PFSK-1 (cell line): ENCODE results near the gene HIPK2.

Source experiments
- FOXP2 ChIP-seq: optimal IDR thresholded peaks from 2 replicates; pipeline ENCODE3; 2011; ENCODE audit warnings: borderline replicate concordance, control low read depth, inconsistent platforms; ENCODE audit not compliant: insufficient read depth; ENCODE audit errors: extremely low read length, extremely low read depth
- POLR2AphosphoS5 ChIP-seq: IDR thresholded peaks from 2 replicates; pipeline ENCODE4 v1.6.1; 2012; ENCODE audit warnings: low read depth, mild to moderate bottlenecking, control low read depth, low read length, moderate library complexity
- REST ChIP-seq, 2 experiments: IDR thresholded peaks; 2 replicates each; pipeline versions ENCODE4 v1.6.1 to v1.8.0; 2011 to 2012; ENCODE audit warnings: low read depth in 2 of 2, low read length in 2 of 2, control low read depth in 1 of 2, inconsistent platforms in 1 of 2, mild to moderate bottlenecking in 1 of 2, moderate library complexity in 1 of 2; ENCODE audit not compliant: insufficient read depth in 1 of 2
- SIN3A ChIP-seq: IDR thresholded peaks from 2 replicates; pipeline ENCODE4 v1.6.1; 2012; ENCODE audit warnings: mild to moderate bottlenecking, low read length, moderate library complexity, borderline replicate concordance; ENCODE audit not compliant: insufficient read depth
- TAF1 ChIP-seq: IDR thresholded peaks from 2 replicates; pipeline ENCODE4 v1.6.1; 2012; ENCODE audit warnings: low read length, control low read depth, borderline replicate concordance; ENCODE audit not compliant: insufficient read depth

Gene HIPK2

GRCh38 chr7:139813151-139813550, 35.4 kb upstream of the HIPK2 start:
- TF ChIP-seq POLR2AphosphoS5, result no peak
- no peak for TF ChIP-seq REST (IDR thresholded peaks at IDR 0.05; ENCODE audit: insufficient read depth in 1 of 2, low read depth in 2 of 2, low read length in 2 of 2)
- TF ChIP-seq FOXP2, result no peak
- TF ChIP-seq SIN3A, result no peak
- TF ChIP-seq TAF1, result no peak

- TF ChIP-seq FOXP2 (no peak), REST (IDR thresholded peaks at IDR 0.05; ENCODE audit: insufficient read depth in 1 of 2, low read depth in 2 of 2, low read length in 2 of 2) (no peak), TAF1 (no peak), POLR2AphosphoS5 (no peak), SIN3A (no peak)
Observed at GRCh38 chr7:139811066-139811465, 33.3 kb upstream of the HIPK2 start.

GRCh38 chr7:139808846-139809442, 31.1 kb upstream of the HIPK2 start:
- no peak for TF ChIP-seq REST (IDR thresholded peaks at IDR 0.05; ENCODE audit: insufficient read depth in 1 of 2, low read depth in 2 of 2, low read length in 2 of 2)
- no peak for TF ChIP-seq POLR2AphosphoS5
- TF ChIP-seq TAF1, result no peak
- TF ChIP-seq SIN3A, result no peak
- TF ChIP-seq FOXP2, result no peak

- TF ChIP-seq REST (IDR thresholded peaks at IDR 0.05; ENCODE audit: insufficient read depth in 1 of 2, low read depth in 2 of 2, low read length in 2 of 2) (no peak), POLR2AphosphoS5 (no peak), SIN3A (no peak), FOXP2 (no peak), TAF1 (no peak)
Observed at GRCh38 chr7:139808427-139808826, 30.6 kb upstream of the HIPK2 start.

- TF ChIP-seq POLR2AphosphoS5 (no peak), SIN3A (no peak), TAF1 (no peak), FOXP2 (no peak), REST (IDR thresholded peaks at IDR 0.05; ENCODE audit: insufficient read depth in 1 of 2, low read depth in 2 of 2, low read length in 2 of 2) (no peak)
Observed at GRCh38 chr7:139807009-139807408, 29.2 kb upstream of the HIPK2 start.
